ENCODE results near the gene TMBIM6.
"Not testable (repeated sequence)": the region's sequence is repeated elsewhere in the genome, so short reads cannot be mapped to it uniquely, and the experiment has no call there.

DNA sequence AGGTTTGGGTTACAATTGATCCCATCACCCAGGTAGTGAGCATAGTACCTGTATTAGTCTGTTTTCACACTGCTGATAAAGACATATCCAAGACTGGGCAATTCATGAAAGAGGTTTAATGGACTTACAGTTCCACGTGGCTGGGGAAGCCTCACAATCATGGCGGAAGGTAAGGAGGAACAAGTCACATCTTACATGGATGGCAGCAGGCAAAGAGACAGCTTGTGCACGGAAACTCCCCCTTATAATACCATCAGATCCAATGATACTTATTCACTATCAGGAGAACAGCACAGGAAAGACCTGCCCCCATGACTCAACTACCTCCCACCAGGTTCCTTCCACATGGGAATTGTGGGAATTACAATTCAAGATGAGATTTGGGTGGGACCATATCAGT is 20.0 kb upstream of the TMBIM6 start:
- TF ChIP-seq CTCF, POLR2A (IDR thresholded peaks at IDR 0.05): not testable (repeated sequence)
